Neural cell (in vitro differentiated cells): ENCODE data around the gene S100PBP.

Experiments
- CTCF ChIP-seq: fragments of 450-650 bp; IDR thresholded peaks from 2 replicates; pipeline ENCODE4 v1.5.1; 2014; ENCODE audit warnings: antibody characterized with exemption, mild to moderate bottlenecking, moderate library complexity; ENCODE audit not compliant: poor library complexity, severe bottlenecking
- EP300 ChIP-seq: fragments of 450-650 bp; conservative IDR thresholded peaks from 2 replicates; pipeline ENCODE4 v1.6.1; 2014; ENCODE audit warnings: antibody characterized with exemption, mild to moderate bottlenecking, moderate library complexity; ENCODE audit not compliant: poor library complexity, severe bottlenecking
- EZH2 ChIP-seq: fragments of 200-600, 300-800 bp; shearing (Covaris generic), sonication (generic); IDR thresholded peaks from 2 replicates; pipeline ENCODE4 v1.6.1; 2014; ENCODE audit warnings: antibody characterized with exemption, low read length, borderline replicate concordance, mild to moderate bottlenecking; ENCODE audit not compliant: insufficient read depth, poor library complexity, severe bottlenecking
- MXI1 ChIP-seq: fragments of 450-650 bp; conservative IDR thresholded peaks from 2 replicates; pipeline ENCODE4 v1.6.1; 2014; ENCODE audit warnings: antibody characterized with exemption, mild to moderate bottlenecking; ENCODE audit not compliant: poor library complexity, severe bottlenecking
- POLR2AphosphoS5 ChIP-seq: IDR thresholded peaks from 2 replicates; pipeline ENCODE4 v1.6.1; 2012
- REST ChIP-seq: IDR thresholded peaks from 2 replicates; pipeline ENCODE4 v1.6.1; 2012; ENCODE audit warnings: borderline replicate concordance
- SMC3 ChIP-seq: fragments of 450-650 bp; conservative IDR thresholded peaks from 2 replicates; pipeline ENCODE4 v1.6.1; 2014; ENCODE audit warnings: antibody characterized with exemption, mild to moderate bottlenecking, moderate library complexity; ENCODE audit not compliant: poor library complexity
- TAF1 ChIP-seq: IDR thresholded peaks from 2 replicates; pipeline ENCODE4 v1.6.1; 2012; ENCODE audit warnings: low read depth

- no peak for TF ChIP-seq POLR2AphosphoS5
- TF ChIP-seq SMC3: no peak
- peak; percentile 60 for TF ChIP-seq CTCF
- TF ChIP-seq EP300: no peak
- no peak for TF ChIP-seq EZH2
- no peak for TF ChIP-seq TAF1
- no peak for TF ChIP-seq MXI1
- no peak for TF ChIP-seq REST
Observed at GRCh38 chr1:32876341-32877210, 59.1 kb downstream of the S100PBP start.
